DMS153 treated with DMSO at 0.1 percent for 48 hours (cell line): ENCODE data around the gene ANKRD34B.

Experiments
- DNase-seq: peaks from one replicate; lab custom pipeline; 2025; ENCODE audit not compliant: unreplicated experiment; lab: John Stamatoyannopoulos, UW

The ANKRD34B gene

DNA sequence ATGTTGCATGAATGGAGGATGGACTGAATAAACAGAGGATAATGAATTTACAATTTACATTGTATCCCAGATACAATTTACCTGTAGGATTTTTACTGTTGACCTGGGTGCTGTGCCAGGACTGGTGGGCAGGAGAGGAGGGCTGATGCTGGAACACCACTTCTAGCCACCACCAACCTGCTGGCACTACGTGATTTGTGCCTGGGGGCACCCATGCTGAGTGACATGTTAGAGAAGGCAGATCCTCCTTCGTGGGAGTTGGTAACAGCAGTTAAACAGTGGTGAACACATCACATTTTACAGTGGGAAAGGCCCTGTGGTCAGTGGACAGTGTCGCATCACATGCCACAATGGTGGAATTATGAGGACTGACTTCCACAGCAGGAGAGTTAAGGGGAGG is 3.0 kb upstream of the ANKRD34B start:
- DNase-seq, result no peak

GRCh38 chr5:80569086-80569960 is 757 bp downstream of the ANKRD34B start:
- no peak for DNase-seq

GRCh38 chr5:80568251-80568650 is 1.8 kb downstream of the ANKRD34B start:
- DNase-seq, result no peak

- no peak for DNase-seq
Observed at GRCh38 chr5:80566711-80567259, 3.3 kb downstream of the ANKRD34B start.

DNA sequence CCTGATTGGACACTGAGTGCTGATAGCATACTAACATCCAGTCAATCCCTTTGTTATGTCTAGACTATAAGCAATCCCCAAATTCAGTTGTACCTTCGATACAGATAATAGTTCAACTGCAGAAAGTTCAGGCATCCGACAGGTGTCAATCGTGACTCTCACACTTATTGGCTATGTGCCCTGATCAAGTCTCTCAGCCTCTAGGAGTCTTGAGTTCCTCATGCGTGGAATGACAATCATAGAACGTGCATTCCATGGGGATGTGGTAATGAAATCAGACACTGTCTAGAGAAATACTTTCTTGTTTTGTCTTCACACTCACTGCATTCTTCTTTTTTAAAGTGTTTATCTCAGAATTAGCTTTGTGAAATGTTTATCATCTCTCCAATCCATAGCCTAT is 4.8 kb downstream of the ANKRD34B start:
- DNase-seq, result no peak

DNA sequence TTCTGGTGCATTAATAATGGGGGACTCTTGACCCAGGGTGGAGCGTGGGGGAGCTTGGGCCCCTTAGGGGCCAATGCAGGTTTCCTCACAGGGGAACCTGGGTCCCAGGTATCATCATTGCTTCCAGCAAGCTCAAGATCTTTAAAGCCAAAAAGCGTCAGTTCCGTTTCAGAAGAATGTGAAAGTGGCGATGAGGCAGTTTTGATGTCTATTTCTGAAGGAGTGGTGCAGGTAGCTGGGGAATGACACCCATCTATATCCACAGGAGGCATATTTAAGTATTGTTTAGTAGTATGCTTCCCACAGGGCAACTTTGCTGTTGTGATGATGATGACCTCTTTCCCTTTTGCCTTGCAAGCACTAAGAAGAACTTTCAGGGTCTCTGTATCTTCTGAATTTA is 10.8 kb downstream of the ANKRD34B start:
- DNase-seq, result no peak

DNA sequence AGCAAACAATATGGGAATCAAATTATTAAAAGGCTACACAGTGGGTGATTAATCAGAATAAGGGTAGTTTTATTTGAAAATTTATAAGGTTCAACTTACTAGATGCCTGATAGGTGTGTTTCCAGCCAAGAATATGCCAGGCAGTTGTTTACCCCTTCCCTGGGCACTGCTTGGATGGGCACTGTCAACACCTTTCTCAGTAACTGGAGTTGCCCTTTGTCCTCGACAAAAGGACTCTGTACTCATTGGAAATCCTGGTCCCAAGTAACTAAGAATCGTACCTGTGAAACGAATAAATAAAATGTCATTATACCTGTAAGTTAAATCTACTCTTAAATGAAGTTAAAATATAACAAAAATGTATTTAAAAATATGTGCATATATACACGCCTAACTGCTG is 15.0 kb downstream of the ANKRD34B start:
- no peak for DNase-seq

- DNase-seq, result no peak
Observed at GRCh38 chr5:80554646-80555045, 15.4 kb downstream of the ANKRD34B start.

GRCh38 chr5:80541392-80541791 is 28.7 kb downstream of the ANKRD34B start:
- DNase-seq, result no peak

- no peak for DNase-seq
Observed at GRCh38 chr5:80540691-80541090, 29.4 kb downstream of the ANKRD34B start.

DNA sequence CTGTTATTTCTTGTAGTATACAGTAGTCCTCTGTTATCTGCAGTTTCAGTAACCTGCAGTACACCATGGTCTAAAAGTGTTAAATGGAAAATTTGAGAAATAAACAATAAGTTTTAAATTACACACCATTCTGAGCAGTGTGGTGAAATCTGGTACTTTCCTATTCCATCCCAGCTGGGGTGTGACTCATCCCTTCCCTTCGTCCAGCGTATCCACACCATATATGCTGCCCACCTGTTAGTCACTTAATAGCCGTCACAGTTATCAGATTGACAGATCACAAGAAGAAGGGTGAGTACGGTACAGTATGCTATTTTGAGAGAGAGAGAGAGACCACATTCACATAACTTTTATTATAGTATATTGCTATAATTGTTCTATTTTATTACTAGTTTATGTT is 53.3 kb downstream of the ANKRD34B start:
- no peak for DNase-seq

- no peak for DNase-seq
Observed at GRCh38 chr5:80509362-80509761, 60.7 kb downstream of the ANKRD34B start.

DNA sequence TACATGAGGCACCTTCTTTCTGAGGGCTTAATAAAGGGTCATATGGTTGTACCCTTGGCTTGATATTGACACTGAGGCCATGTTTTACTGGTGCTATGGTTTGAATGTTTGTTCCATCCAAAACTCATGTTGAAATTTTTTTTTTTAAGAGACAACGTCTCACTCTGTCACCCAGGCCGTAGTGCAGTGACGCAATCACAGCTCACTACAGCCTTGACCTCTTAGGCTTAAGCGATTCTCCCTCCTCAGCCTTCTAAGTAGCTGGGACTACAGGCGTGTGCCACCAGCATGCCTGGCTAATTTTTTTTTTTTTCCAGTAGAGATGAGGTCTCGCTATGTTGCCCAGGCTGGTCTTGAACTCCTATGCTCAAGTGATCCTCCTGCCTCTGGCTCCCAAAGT is 61.2 kb downstream of the ANKRD34B start:
- DNase-seq, result no peak

DNA sequence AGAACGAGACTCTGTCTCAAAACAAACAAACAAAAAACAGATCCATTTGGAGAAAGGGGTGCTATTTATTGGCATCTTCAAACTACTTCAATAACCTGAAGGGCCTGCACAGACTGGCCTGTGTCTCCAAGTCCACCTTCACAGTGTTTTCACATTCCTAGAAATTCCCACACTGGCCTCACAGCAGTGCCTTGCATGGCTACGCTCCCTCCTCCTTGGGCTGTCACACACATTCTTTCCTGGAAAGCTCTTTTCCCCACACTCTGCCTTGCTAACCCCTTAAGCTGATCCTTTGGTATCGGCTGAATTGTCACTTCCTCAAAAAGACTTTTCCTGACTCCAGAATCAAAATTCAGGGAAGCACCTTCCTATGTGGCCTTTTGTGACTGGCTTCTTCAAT is 62.4 kb downstream of the ANKRD34B start:
- DNase-seq, result no peak
